HCT116 (cell line): ENCODE measurements around the gene WDR72.

Experiments used
- POLR2A ChIP-seq: IDR thresholded peaks from 2 replicates; pipeline ENCODE4 v1.7.0; 2011; ENCODE audit warnings: borderline replicate concordance; ENCODE audit not compliant: insufficient read depth, insufficient read length; ENCODE audit errors: extremely low read depth
- POLR2AphosphoS5 ChIP-seq: IDR thresholded peaks from 2 replicates; pipeline ENCODE4 v1.6.1; 2011; ENCODE audit warnings: mild to moderate bottlenecking, low read depth, low read length, moderate library complexity
- ZNF274 ChIP-seq: fragments of 200-500 bp; sonication (Bioruptor generic); IDR thresholded peaks from 2 replicates; pipeline ENCODE4 v1.6.1; 2014; ENCODE audit warnings: mild to moderate bottlenecking, low read depth, low read length, inconsistent platforms
- TF ChIP-seq, protein P1 (sequence below), 3 experiments: fragments of 200-600 bp in 1 of 3; sonication (generic) in 1 of 3; IDR thresholded peaks in 2 of 3; conservative IDR thresholded peaks in 1 of 3; 2 replicates each; pipeline ENCODE4 v1.5.1; 2012 to 2017; ENCODE audit warnings: low read depth in 2 of 3, low read length in 2 of 3, antibody characterized with exemption in 1 of 3, borderline replicate concordance in 1 of 3, control low read depth in 1 of 3, mild to moderate bottlenecking in 1 of 3, mixed read lengths in 1 of 3, mixed run types in 1 of 3, moderate library complexity in 1 of 3; ENCODE audit not compliant: insufficient read depth in 1 of 3

DNA sequence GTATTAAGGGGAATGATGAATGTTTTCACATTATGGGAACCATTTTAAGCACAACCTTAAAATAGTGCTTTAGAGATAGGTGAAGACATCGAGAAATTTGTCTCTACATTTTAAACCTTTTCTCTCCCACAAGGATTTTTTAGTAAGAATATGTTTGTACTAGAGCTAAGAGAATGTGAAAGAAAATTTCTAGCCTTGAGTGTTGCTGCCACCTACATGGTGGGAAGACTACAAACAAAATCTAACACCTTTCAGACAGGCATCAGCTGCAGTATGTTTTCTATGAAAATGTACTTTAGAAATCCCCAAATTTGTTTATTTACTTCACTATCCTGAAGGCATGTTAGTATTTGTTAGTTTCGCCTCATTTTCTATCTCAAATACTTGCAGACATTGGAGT lies 247.4 kb downstream of the WDR72 start:
- TF ChIP-seq, protein P1, sequence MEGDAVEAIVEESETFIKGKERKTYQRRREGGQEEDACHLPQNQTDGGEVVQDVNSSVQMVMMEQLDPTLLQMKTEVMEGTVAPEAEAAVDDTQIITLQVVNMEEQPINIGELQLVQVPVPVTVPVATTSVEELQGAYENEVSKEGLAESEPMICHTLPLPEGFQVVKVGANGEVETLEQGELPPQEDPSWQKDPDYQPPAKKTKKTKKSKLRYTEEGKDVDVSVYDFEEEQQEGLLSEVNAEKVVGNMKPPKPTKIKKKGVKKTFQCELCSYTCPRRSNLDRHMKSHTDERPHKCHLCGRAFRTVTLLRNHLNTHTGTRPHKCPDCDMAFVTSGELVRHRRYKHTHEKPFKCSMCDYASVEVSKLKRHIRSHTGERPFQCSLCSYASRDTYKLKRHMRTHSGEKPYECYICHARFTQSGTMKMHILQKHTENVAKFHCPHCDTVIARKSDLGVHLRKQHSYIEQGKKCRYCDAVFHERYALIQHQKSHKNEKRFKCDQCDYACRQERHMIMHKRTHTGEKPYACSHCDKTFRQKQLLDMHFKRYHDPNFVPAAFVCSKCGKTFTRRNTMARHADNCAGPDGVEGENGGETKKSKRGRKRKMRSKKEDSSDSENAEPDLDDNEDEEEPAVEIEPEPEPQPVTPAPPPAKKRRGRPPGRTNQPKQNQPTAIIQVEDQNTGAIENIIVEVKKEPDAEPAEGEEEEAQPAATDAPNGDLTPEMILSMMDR (IDR thresholded peaks at IDR 0.05 in 2 of 3, conservative IDR thresholded peaks at IDR 0.05 in 1 of 3; ENCODE audit: borderline replicate concordance in 1 of 3, insufficient read depth in 1 of 3, low read depth in 2 of 3, low read length in 2 of 3) = no peak
- no peak for TF ChIP-seq ZNF274
- no peak for TF ChIP-seq POLR2A
- no peak for TF ChIP-seq POLR2AphosphoS5
